Endothelial cell (in vitro differentiated cells): ENCODE measurements around the gene KANK4. TPM values are rescaled to one million over a fixed set of nuclear protein-coding genes. Genes with fewer than 3 reads are reported as not detected.
A peak's percentile ranks its signal among the peaks of the same experiment; 100 is the strongest.

ENCODE experiments used
- DNase-seq: peaks from one replicate; pipeline ENCODE4 v3.0.0; 2021; ENCODE audit warnings: low spot score
- H3K27ac Mint-ChIP-seq: one replicate; pipeline ENCODE4 v1.8.0; 2021; ENCODE audit warnings: mixed read lengths, inconsistent platforms; ENCODE audit not compliant: unreplicated experiment
- H3K27me3 Mint-ChIP-seq: one replicate; pipeline ENCODE4 v1.8.0; 2021; ENCODE audit warnings: mild to moderate bottlenecking, moderate library complexity, mixed read lengths, inconsistent platforms; ENCODE audit not compliant: unreplicated experiment
- H3K36me3 Mint-ChIP-seq: one replicate; pipeline ENCODE4 v1.8.0; 2021; ENCODE audit warnings: mild to moderate bottlenecking, low read depth, mixed read lengths, inconsistent platforms; ENCODE audit not compliant: unreplicated experiment
- H3K4me1 Mint-ChIP-seq: one replicate; pipeline ENCODE4 v1.8.0; 2021; ENCODE audit warnings: mild to moderate bottlenecking, mixed read lengths, inconsistent platforms; ENCODE audit not compliant: unreplicated experiment
- H3K4me3 Mint-ChIP-seq: one replicate; pipeline ENCODE4 v1.8.0; 2021; ENCODE audit warnings: mild to moderate bottlenecking, mixed read lengths, inconsistent platforms; ENCODE audit not compliant: unreplicated experiment
- H3K9me3 Mint-ChIP-seq: one replicate; pipeline ENCODE4 v1.8.0; 2021; ENCODE audit warnings: mixed read lengths, inconsistent platforms; ENCODE audit not compliant: unreplicated experiment
- total RNA-seq: library from RNA; stranded (reverse); fragmentation: NEBNext Ultra II Directional; extraction: Animal tissue kit (Norgen Biotek cat#: 25700); gene quantifications from one replicate; pipeline ENCODE4 v1.2.1, GENCODE V29; 2021; ENCODE audit not compliant: unreplicated experiment
- TF ChIP-seq, protein P1 (sequence below): fragments of 200-600 bp; sonication (generic); IDR thresholded peaks from one replicate; pipeline ENCODE4 v1.5.0; 2021; ENCODE audit warnings: antibody characterized with exemption; ENCODE audit not compliant: unreplicated experiment

The KANK4 gene
- total RNA-seq, 1 donor from 2014 or later, result 1.4 TPM

DNA sequence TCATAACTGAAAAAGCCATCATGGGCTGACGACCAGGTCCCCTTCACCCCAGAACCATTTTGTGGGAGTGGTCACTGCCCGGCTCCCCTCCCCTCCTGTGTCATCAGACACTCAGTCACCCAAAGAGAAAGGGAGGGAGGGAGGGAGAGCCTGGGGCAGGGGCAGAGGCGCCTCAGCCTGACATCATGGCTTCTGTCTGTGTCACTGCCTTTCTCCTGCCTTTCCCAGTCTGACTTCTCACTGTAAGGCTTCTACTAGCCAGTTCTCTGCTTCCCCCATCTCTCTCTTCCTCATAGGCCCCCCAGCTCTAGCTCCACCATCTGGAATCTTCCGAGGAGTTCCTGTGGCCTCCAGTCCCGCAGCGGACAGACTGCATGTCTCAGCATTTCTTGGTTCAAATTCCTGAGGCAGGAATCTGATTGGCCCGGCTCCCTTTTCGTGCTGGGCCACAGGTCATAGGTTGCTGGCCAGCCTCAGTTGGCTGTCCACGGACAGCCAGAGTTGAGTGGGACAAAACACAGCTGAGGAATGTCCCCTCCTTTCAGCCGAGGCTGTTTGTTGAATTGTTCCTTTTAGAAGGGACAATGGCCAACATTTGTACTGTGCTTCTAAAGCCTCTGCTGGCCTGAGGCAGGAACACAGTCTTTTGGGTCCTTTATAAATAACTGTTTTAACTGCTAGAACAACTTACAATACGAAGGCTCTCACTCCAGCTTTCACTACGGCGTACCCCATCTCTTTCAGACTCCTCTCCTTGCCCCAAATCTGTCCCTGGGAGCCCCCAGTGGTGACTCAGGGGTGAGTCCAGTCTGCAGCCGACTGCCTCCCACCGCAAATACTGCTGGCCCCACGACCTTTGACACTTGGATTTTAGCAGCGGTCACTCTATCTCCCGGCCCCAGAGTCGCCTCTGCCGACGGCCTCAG lies 18.7 kb upstream of the KANK4 start:
- Mint-ChIP-seq H3K9me3 (peaks cover 5% of the 10 kb centered on the region), H3K4me1 (peaks cover 34% of the 10 kb centered on the region), H3K27me3 (peaks cover 13% of the 10 kb centered on the region), H3K27ac (peak overlapping the region; percentile 12), H3K4me3 (no peak overlapping the region), H3K36me3 (peaks cover 6% of the 10 kb centered on the region)
- TF ChIP-seq, protein P1, sequence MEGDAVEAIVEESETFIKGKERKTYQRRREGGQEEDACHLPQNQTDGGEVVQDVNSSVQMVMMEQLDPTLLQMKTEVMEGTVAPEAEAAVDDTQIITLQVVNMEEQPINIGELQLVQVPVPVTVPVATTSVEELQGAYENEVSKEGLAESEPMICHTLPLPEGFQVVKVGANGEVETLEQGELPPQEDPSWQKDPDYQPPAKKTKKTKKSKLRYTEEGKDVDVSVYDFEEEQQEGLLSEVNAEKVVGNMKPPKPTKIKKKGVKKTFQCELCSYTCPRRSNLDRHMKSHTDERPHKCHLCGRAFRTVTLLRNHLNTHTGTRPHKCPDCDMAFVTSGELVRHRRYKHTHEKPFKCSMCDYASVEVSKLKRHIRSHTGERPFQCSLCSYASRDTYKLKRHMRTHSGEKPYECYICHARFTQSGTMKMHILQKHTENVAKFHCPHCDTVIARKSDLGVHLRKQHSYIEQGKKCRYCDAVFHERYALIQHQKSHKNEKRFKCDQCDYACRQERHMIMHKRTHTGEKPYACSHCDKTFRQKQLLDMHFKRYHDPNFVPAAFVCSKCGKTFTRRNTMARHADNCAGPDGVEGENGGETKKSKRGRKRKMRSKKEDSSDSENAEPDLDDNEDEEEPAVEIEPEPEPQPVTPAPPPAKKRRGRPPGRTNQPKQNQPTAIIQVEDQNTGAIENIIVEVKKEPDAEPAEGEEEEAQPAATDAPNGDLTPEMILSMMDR, result no peak
- no peak for DNase-seq

DNA sequence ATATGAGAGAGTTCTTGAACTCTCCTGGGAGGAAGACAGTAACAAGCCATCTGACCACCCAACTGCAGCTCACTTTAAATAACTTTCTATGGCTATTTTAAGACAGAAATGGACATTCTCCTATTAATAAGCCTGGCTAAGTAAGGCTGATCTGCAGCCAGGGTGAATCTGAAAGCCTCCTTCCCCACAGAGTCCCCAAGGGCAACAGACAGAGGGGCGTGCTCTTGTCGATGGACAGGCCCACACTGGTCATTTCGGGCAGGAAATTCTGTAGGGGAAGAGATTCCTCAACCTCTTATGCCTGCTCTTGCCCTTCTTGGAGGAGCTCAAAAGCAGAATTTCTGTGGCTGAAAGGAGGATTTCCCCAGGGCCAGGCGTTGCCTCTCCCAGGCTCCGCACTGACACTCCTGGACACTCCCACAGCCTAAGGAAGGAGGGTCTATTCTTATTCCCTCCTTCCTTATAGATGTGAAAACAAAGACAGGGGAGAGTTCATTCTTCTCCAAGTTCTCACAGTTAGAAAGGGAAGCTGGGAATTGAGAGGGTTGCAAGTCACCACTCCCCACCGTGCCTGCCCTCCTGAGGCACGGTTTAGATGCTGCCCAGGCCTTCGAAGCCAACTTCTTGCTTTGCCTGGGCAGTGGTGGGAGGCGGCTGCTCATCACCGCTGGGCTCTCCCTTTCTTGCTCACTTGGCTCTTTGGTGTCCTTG lies 17.9 kb upstream of the KANK4 start:
- no peak for DNase-seq
- Mint-ChIP-seq H3K27me3 (peaks cover 14% of the 10 kb centered on the region), H3K9me3 (peaks cover 5% of the 10 kb centered on the region), H3K4me3 (no peak overlapping the region), H3K27ac (no peak overlapping the region), H3K36me3 (peaks cover 6% of the 10 kb centered on the region), H3K4me1 (peaks cover 26% of the 10 kb centered on the region)
- TF ChIP-seq, protein P1, result no peak

DNA sequence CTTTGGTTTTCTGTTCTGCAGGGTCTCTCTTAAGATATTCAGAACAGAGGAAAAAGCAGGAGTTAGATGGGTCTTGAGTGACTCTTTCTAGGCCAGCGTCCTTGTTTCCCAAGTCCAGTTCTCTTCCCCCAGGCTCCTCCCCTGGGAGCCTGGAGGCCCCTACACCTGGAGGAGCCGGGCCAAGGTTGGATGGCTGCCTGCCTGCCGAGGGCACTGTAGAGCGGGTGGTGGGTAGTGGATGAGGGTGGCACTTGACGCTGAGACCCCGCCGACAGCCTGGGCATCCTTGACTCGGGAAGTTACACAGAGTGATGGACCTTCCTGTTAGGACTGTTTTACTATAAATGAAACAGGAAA lies 17.4 kb upstream of the KANK4 start:
- DNase-seq, result no peak
- H3K4me1 Mint-ChIP-seq, result peaks cover 25% of the 10 kb centered on the region
- H3K36me3 Mint-ChIP-seq, result peaks cover 6% of the 10 kb centered on the region
- H3K4me3 Mint-ChIP-seq, result peak overlapping the region; percentile 17
- H3K9me3 Mint-ChIP-seq, result peaks cover 5% of the 10 kb centered on the region
- no peak overlapping the region for H3K27ac Mint-ChIP-seq
- TF ChIP-seq, protein P1, result no peak
- H3K27me3 Mint-ChIP-seq, result peaks cover 14% of the 10 kb centered on the region

DNA sequence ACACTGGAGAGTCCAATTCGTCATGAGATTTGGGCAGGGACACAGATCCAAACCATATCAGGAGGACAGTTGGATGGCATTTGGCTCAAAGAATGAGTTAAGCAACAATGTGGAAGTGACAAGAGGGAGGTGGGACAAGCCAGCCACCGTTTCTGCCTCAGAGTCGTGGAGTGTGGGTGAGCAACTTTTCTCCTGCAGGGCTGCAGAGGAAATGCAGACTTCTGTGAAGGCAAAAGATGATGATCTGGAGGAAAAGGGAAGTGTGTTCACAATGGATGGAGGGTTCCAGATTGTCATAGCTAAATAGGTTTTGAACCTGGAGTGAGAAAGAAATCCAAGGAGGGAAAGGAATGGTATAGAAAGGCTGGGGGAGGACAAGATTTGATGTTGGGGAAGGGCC lies 16.4 kb upstream of the KANK4 start:
- no peak for DNase-seq
- H3K36me3 Mint-ChIP-seq, result peaks cover 6% of the 10 kb centered on the region
- H3K27ac Mint-ChIP-seq, result no peak overlapping the region
- no peak overlapping the region for H3K4me3 Mint-ChIP-seq
- H3K9me3 Mint-ChIP-seq, result peaks cover 5% of the 10 kb centered on the region
- peaks cover 13% of the 10 kb centered on the region for H3K27me3 Mint-ChIP-seq
- H3K4me1 Mint-ChIP-seq, result peaks cover 19% of the 10 kb centered on the region
- TF ChIP-seq, protein P1, result peak; percentile 17
